DND-41 (cell line): ENCODE results near the gene UQCRH.
"Not testable (repeated sequence)": the region's sequence is repeated elsewhere in the genome, so short reads cannot be mapped to it uniquely, and the experiment has no call there.

Experiments
- ATAC-seq: fragments of 200-7000 bp; cut with Tn5 transposase; 3 replicates; pipeline ENCODE4 v1.9.1; 2021; ENCODE audit warnings: low read depth; ENCODE audit not compliant: insufficient read depth
- DNase-seq: peaks from one replicate; pipeline ENCODE4 v3.0.0-alpha.2; 2020
- H2AFZ ChIP-seq: 2 replicates; pipeline ENCODE4 v1.6.0; 2012; ENCODE audit warnings: low read depth, low read length
- H3K27ac ChIP-seq: 2 replicates; pipeline ENCODE4 v1.5.1; 2012; ENCODE audit warnings: low read length, inconsistent platforms
- H3K27me3 ChIP-seq: fragments of 200-600 bp; sonication (generic); 2 replicates; pipeline ENCODE4 v1.6.0; 2012; ENCODE audit warnings: low read length, mild to moderate bottlenecking, inconsistent platforms; ENCODE audit not compliant: insufficient read depth, poor library complexity
- H3K36me3 ChIP-seq: 2 replicates; pipeline ENCODE4 v1.5.1; 2012; ENCODE audit warnings: low read length, inconsistent platforms; ENCODE audit not compliant: insufficient read depth
- H3K4me1 ChIP-seq: 2 replicates; pipeline ENCODE4 v1.5.1; 2012; ENCODE audit warnings: mild to moderate bottlenecking, low read length; ENCODE audit not compliant: insufficient read depth
- H3K4me2 ChIP-seq: 2 replicates; pipeline ENCODE4 v1.6.0; 2012; ENCODE audit warnings: mild to moderate bottlenecking, moderate library complexity, low read length, inconsistent platforms; ENCODE audit not compliant: insufficient read depth
- H3K4me3 ChIP-seq, 2 experiments: fragments of 200-600 bp in 1 of 2; shearing (Covaris generic) in 1 of 2; 2 replicates each; pipeline ENCODE4 v1.5.1; 2012 to 2016; ENCODE audit warnings: inconsistent platforms in 2 of 2, low read length in 2 of 2, mild to moderate bottlenecking in 2 of 2, low read depth in 1 of 2, moderate library complexity in 1 of 2
- H3K79me2 ChIP-seq: 2 replicates; pipeline ENCODE4 v1.6.0; 2012; ENCODE audit warnings: low read length, inconsistent platforms; ENCODE audit not compliant: insufficient read depth
- H3K9ac ChIP-seq: 2 replicates; pipeline ENCODE4 v1.6.0; 2012; ENCODE audit warnings: low read depth, mild to moderate bottlenecking, inconsistent platforms, low read length, moderate library complexity
- H3K9me3 ChIP-seq: 2 replicates; pipeline ENCODE4 v1.5.1; 2012; ENCODE audit warnings: low read length, moderate library complexity, mild to moderate bottlenecking, inconsistent platforms; ENCODE audit not compliant: insufficient read depth, severe bottlenecking
- H4K20me1 ChIP-seq: 2 replicates; pipeline ENCODE4 v1.6.0; 2012; ENCODE audit warnings: low read length; ENCODE audit not compliant: insufficient read depth
- CTCF ChIP-seq: IDR thresholded peaks from 2 replicates; pipeline ENCODE4 v1.5.1; 2012; ENCODE audit warnings: borderline replicate concordance, low read length, moderate library complexity, mild to moderate bottlenecking; ENCODE audit not compliant: poor library complexity, severe bottlenecking; ENCODE audit errors: extremely low read depth
- EZH2 ChIP-seq: IDR thresholded peaks from 3 replicates; pipeline ENCODE4 v1.6.1; 2012; ENCODE audit warnings: borderline replicate concordance, low read depth, mild to moderate bottlenecking, moderate library complexity, low read length, inconsistent platforms; ENCODE audit not compliant: severe bottlenecking

UQCRH gene

DNA sequence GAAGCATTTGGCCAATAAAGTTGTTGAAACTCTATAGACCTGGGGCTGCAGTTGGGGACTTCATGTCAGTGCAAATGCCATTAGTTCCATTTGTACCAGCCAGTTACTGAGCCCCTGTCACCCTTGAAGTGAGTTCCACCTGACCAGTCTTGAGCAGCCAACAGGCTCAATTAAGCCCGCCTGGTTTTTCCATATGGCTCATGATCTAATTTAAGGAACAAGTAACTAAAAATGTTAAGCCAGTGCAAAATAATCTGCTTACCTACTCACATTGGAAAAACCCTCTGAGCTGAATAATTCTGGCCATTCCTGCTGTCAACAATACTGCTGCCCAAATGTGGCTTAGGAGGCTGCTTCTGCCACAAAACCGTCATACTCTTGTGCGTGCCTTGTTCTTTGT, 58.7 kb downstream of the UQCRH start:
- H3K4me1 ChIP-seq: no peaks in the 10 kb centered on the region
- no peak overlapping the region for H3K4me2 ChIP-seq
- no peak overlapping the region for H3K4me3 ChIP-seq
- no peak overlapping the region for H3K27ac ChIP-seq
- DNase-seq: no peak
- no peaks in the 10 kb centered on the region for H3K9me3 ChIP-seq
- TF ChIP-seq CTCF (no peak), EZH2 (no peak)
- H3K79me2 ChIP-seq: no peaks in the 10 kb centered on the region
- H4K20me1 ChIP-seq: no peaks in the 10 kb centered on the region
- no peak for ATAC-seq
- H3K36me3 ChIP-seq: peaks cover 65% of the 10 kb centered on the region
- no peaks in the 10 kb centered on the region for H3K27me3 ChIP-seq
- H2AFZ ChIP-seq: no peak overlapping the region
- H3K9ac ChIP-seq: no peak overlapping the region

DNA sequence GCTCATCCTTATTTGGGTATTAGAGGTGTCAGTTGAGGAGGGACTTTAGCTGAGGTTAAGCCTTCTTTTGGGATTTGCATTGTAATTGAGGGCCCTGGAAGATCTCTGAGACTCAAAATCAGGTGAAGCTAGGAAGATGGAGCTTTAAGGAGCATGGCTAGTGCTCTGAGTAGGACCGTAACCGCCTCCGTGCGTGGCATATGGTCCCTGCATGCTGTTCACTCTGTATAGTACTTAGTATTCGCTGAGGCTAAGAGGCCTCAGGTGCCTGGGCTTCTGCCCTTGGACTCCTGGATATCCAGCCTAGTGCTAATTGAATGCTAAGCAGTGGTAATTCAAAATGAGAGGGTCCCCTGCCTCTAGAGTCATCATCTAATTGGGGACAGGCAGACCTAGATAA, 59.6 kb downstream of the UQCRH start:
- no peaks in the 10 kb centered on the region for H3K79me2 ChIP-seq
- DNase-seq (no peak), ATAC-seq (no peak)
- no peak overlapping the region for H2AFZ ChIP-seq
- H3K36me3 ChIP-seq: peaks cover 67% of the 10 kb centered on the region
- TF ChIP-seq EZH2: no peak
- TF ChIP-seq CTCF: no peak
- no peak overlapping the region for H3K27ac ChIP-seq
- H3K4me1 ChIP-seq: no peaks in the 10 kb centered on the region
- H3K4me3 ChIP-seq: no peak overlapping the region
- no peak overlapping the region for H3K4me2 ChIP-seq
- H3K9me3 ChIP-seq: no peaks in the 10 kb centered on the region
- no peaks in the 10 kb centered on the region for H3K27me3 ChIP-seq
- no peak overlapping the region for H3K9ac ChIP-seq
- no peaks in the 10 kb centered on the region for H4K20me1 ChIP-seq

GRCh38 chr1:46364612-46365011, 61.1 kb downstream of the UQCRH start:
- ATAC-seq: no peak
- no peaks in the 10 kb centered on the region for H3K9me3 ChIP-seq
- no peak for TF ChIP-seq EZH2
- TF ChIP-seq CTCF: no peak
- no peak overlapping the region for H3K9ac ChIP-seq
- H3K36me3 ChIP-seq: peaks cover 69% of the 10 kb centered on the region
- H3K27ac ChIP-seq: no peak overlapping the region
- no peaks in the 10 kb centered on the region for H4K20me1 ChIP-seq
- H3K4me1 ChIP-seq: no peaks in the 10 kb centered on the region
- no peak overlapping the region for H3K4me3 ChIP-seq
- no peaks in the 10 kb centered on the region for H3K79me2 ChIP-seq
- H2AFZ ChIP-seq: no peak overlapping the region
- no peak overlapping the region for H3K4me2 ChIP-seq
- no peaks in the 10 kb centered on the region for H3K27me3 ChIP-seq
- no peak for DNase-seq

DNA sequence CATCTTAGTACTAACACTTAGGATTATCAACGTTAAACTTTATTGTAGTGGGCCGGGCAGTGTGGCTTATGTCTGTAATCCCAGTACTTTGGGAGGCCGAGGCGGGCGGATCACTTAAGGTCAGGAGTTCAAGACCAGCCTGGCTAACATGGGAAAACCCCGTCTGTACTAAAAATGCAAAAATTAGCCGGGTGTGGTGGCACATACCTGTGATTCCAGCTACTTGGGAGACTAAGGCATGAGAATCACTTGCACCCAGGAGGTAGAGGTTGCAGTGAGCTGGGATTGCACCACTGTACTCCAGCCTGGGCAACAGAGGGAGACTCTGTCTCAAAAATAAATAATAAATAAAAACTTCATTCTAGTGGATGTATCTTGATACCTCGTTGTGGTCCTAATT, 62.3 kb downstream of the UQCRH start:
- not testable (repeated sequence) for H4K20me1 ChIP-seq, H3K4me2 ChIP-seq, H3K9me3 ChIP-seq, H3K9ac ChIP-seq, DNase-seq, ATAC-seq, H3K27me3 ChIP-seq, H2AFZ ChIP-seq, H3K4me3 ChIP-seq, H3K4me1 ChIP-seq, H3K79me2 ChIP-seq, H3K27ac ChIP-seq
- H3K36me3 ChIP-seq: peaks cover 63% of the 10 kb centered on the region
